ENCODE measurements around the gene MRNIP.

DNA sequence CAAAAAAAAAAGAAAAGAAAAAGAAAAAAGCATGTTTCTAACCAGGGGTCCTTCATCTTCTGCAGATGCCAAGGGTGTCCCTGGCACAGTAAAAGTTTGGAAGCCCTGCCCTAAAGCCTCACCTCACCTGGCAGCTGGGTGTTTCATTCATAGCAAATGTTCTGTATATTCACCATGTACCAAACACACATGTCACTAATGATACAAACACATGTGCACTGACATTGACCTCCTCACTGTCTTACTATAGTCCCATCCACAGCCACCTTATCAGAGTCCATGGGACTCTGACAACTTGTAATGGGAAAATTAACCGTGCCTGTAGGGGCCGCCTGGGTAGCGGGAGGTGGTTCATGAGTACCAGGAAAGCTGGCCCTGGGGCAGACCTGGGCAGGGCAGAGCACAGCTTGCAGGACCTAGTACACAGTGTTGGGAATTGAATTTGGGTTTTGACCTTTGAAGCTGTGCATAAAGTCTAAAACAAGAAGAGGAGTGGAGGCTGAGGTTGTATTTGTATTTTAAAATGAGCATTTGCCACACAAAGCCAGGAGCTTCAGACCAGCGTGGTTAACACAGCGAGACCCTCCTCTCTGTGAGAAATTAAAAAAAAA is 45.5 kb downstream of the MRNIP start:
- TF ChIP-seq, protein P1, sequence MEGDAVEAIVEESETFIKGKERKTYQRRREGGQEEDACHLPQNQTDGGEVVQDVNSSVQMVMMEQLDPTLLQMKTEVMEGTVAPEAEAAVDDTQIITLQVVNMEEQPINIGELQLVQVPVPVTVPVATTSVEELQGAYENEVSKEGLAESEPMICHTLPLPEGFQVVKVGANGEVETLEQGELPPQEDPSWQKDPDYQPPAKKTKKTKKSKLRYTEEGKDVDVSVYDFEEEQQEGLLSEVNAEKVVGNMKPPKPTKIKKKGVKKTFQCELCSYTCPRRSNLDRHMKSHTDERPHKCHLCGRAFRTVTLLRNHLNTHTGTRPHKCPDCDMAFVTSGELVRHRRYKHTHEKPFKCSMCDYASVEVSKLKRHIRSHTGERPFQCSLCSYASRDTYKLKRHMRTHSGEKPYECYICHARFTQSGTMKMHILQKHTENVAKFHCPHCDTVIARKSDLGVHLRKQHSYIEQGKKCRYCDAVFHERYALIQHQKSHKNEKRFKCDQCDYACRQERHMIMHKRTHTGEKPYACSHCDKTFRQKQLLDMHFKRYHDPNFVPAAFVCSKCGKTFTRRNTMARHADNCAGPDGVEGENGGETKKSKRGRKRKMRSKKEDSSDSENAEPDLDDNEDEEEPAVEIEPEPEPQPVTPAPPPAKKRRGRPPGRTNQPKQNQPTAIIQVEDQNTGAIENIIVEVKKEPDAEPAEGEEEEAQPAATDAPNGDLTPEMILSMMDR (IDR thresholded peaks at IDR 0.05): no peak
- no peak for TF ChIP-seq POLR2A (IDR thresholded peaks at IDR 0.05)

Data from lower leg skin (tissue), 3 donors.